DOHH2 (cell line): ENCODE measurements around the gene PRUNE1.

Experiments
- EZH2phosphoT487 ChIP-seq: fragments of 200-600 bp; sonication (generic); IDR thresholded peaks from 2 replicates; pipeline ENCODE4 v1.6.1; 2017; ENCODE audit warnings: borderline replicate concordance, mild to moderate bottlenecking, antibody characterized with exemption, low read length, moderate library complexity, mixed read lengths
- TF ChIP-seq, protein P1 (sequence below): fragments of 200-600 bp; sonication (generic); IDR thresholded peaks from one replicate; pipeline ENCODE4 v1.5.1; 2014; ENCODE audit warnings: antibody characterized with exemption, mild to moderate bottlenecking, low read depth, low read length; ENCODE audit not compliant: poor library complexity, severe bottlenecking

GRCh38 chr1:151043163-151043562 is 34.9 kb downstream of the PRUNE1 start:
- TF ChIP-seq, protein P1, sequence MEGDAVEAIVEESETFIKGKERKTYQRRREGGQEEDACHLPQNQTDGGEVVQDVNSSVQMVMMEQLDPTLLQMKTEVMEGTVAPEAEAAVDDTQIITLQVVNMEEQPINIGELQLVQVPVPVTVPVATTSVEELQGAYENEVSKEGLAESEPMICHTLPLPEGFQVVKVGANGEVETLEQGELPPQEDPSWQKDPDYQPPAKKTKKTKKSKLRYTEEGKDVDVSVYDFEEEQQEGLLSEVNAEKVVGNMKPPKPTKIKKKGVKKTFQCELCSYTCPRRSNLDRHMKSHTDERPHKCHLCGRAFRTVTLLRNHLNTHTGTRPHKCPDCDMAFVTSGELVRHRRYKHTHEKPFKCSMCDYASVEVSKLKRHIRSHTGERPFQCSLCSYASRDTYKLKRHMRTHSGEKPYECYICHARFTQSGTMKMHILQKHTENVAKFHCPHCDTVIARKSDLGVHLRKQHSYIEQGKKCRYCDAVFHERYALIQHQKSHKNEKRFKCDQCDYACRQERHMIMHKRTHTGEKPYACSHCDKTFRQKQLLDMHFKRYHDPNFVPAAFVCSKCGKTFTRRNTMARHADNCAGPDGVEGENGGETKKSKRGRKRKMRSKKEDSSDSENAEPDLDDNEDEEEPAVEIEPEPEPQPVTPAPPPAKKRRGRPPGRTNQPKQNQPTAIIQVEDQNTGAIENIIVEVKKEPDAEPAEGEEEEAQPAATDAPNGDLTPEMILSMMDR, result no peak
- no peak for TF ChIP-seq EZH2phosphoT487
